GM06990 (cell line): Measurements from ENCODE around the gene E2F1.

Experiments
- DNase-seq: peaks from one replicate; pipeline ENCODE4 v3.0.0-alpha.2; 2011; ENCODE audit not compliant: insufficient read length; ENCODE audit errors: extremely low read depth
- H3K27me3 ChIP-seq: replicated peaks from 2 replicates; pipeline ENCODE4 v1.6.0; 2011; ENCODE audit warnings: low read length; ENCODE audit not compliant: control insufficient read depth, insufficient read depth
- H3K36me3 ChIP-seq: 2 replicates; pipeline ENCODE4 v1.5.1; 2011; ENCODE audit warnings: low read length; ENCODE audit not compliant: control insufficient read depth, insufficient read depth
- H3K4me3 ChIP-seq: replicated peaks from 2 replicates; pipeline ENCODE4 v1.5.1; 2011; ENCODE audit warnings: low read depth, mild to moderate bottlenecking, control low read depth, low read length
- CTCF ChIP-seq: IDR thresholded peaks from 2 replicates; pipeline ENCODE4 v1.5.1; 2011; ENCODE audit warnings: low read length, control low read depth, mild to moderate bottlenecking, inconsistent platforms; ENCODE audit not compliant: insufficient read depth, poor library complexity, severe bottlenecking

E2F1 gene

GRCh38 chr20:33693741-33694638, 7.8 kb upstream of the E2F1 start:
- no peak for DNase-seq
- H3K27me3 ChIP-seq: no peaks in the 10 kb centered on the region
- H3K4me3 ChIP-seq: no peak overlapping the region
- H3K36me3 ChIP-seq: no peaks in the 10 kb centered on the region
- no peak for TF ChIP-seq CTCF

GRCh38 chr20:33693289-33693688, 7.1 kb upstream of the E2F1 start:
- Histone ChIP-seq H3K4me3 (no peak overlapping the region), H3K36me3 (no peaks in the 10 kb centered on the region), H3K27me3 (no peaks in the 10 kb centered on the region)
- TF ChIP-seq CTCF: no peak
- DNase-seq: no peak

DNA sequence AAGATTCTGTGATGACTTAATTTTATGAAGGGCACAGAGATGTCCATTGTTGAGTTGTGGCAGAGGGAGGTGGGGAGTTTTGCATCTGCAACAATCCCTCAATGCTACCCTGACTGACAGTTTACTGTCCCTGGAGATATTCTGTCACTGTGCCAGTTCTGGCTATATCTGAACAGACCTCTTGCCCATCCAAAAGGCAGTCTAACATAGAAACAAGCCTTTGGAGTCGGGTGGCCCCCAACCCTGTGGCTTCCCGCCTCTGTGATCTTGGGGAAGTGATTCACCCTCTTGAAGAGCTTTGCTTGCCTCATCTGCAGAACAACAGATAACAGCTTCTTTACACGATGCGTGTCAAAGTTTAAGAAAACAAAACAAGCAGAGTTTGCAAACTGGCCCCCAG, 3.8 kb upstream of the E2F1 start:
- no peak for TF ChIP-seq CTCF
- H3K36me3 ChIP-seq: no peaks in the 10 kb centered on the region
- no peaks in the 10 kb centered on the region for H3K27me3 ChIP-seq
- no peak for DNase-seq
- H3K4me3 ChIP-seq: no peak overlapping the region

DNA sequence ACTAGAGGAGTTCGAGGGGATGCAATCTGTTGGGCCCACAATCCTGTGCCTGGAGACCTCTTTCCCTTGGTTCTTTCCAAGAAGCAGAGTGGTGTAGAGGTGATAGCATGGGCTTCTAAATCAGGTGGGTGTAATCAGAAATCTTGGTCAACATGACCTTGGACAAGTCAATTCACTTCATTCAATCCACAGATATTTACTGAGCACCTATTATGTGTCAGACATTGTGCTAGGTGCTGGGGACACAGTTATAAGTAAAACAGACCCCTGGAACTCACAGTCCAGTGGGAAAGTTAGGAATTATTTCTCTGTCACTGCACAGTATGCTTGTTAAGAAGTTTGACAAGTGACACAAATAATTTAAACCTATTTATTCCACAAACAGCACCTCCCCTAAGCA, 3.3 kb upstream of the E2F1 start:
- DNase-seq: no peak
- no peak overlapping the region for H3K4me3 ChIP-seq

GRCh38 chr20:33688938-33689424, 2.8 kb upstream of the E2F1 start:
- H3K4me3 ChIP-seq: no peak overlapping the region
- DNase-seq: no peak
- TF ChIP-seq CTCF: no peak
- no peaks in the 10 kb centered on the region for H3K36me3 ChIP-seq
- H3K27me3 ChIP-seq: no peaks in the 10 kb centered on the region

More for the DNA sequence above, 3.3 kb upstream of the E2F1 start:
- no peak for TF ChIP-seq CTCF
- no peaks in the 10 kb centered on the region for H3K27me3 ChIP-seq
- no peaks in the 10 kb centered on the region for H3K36me3 ChIP-seq
